SU-DHL-6 (cell line): ENCODE data around the gene NUTF2.
A peak's percentile ranks its signal among the peaks of the same experiment; 100 is the strongest.

Experiments
- H2AFZ ChIP-seq: fragments of 200-600 bp; sonication (generic); 2 replicates; pipeline ENCODE4 v1.6.1; 2014; ENCODE audit warnings: low read depth, mild to moderate bottlenecking, moderate library complexity, mixed read lengths, antibody characterized with exemption, low read length; ENCODE audit not compliant: severe bottlenecking
- H3F3A ChIP-seq: fragments of 200-600 bp; shearing (Covaris generic); 2 replicates; pipeline ENCODE4 v1.6.0; 2016; ENCODE audit warnings: antibody characterized with exemption, mild to moderate bottlenecking; ENCODE audit not compliant: insufficient read depth
- H3K27ac ChIP-seq: fragments of 200-600 bp; sonication (generic); 2 replicates; pipeline ENCODE4 v1.5.1; 2016; ENCODE audit warnings: low read depth, mild to moderate bottlenecking, low read length, moderate library complexity, mixed read lengths
- H3K27me3 ChIP-seq: fragments of 200-600 bp; sonication (generic), shearing (Covaris generic); 2 replicates; pipeline ENCODE4 v1.6.0; 2014; ENCODE audit warnings: mild to moderate bottlenecking, low read length
- H3K36me3 ChIP-seq: fragments of 200-600 bp; sonication (generic); 2 replicates; pipeline ENCODE4 v1.6.1; 2014; ENCODE audit warnings: mild to moderate bottlenecking, low read length, mixed read lengths
- H3K4me2 ChIP-seq: fragments of 300-600, 200-600 bp; shearing (Covaris generic), sonication (generic); 2 replicates; pipeline ENCODE4 v1.6.0; 2014; ENCODE audit warnings: low read length, low read depth, mild to moderate bottlenecking; ENCODE audit not compliant: poor library complexity, severe bottlenecking
- H3K4me3 ChIP-seq: fragments of 200-600 bp; sonication (generic); 2 replicates; pipeline ENCODE4 v1.5.1; 2014; ENCODE audit warnings: antibody characterized with exemption, low read length, mild to moderate bottlenecking, mixed read lengths; ENCODE audit not compliant: insufficient read depth, poor library complexity, severe bottlenecking
- H3K79me2 ChIP-seq: fragments of 200-600 bp; sonication (generic); 2 replicates; pipeline ENCODE4 v1.6.1; 2014; ENCODE audit warnings: mild to moderate bottlenecking, low read length, moderate library complexity; ENCODE audit not compliant: insufficient read depth
- H3K9ac ChIP-seq: fragments of 200-600 bp; sonication (generic); 2 replicates; pipeline ENCODE4 v1.7.0; 2014; ENCODE audit warnings: mild to moderate bottlenecking, low read length
- H3K9me2 ChIP-seq: fragments of 200-600 bp; sonication (generic); replicated peaks from 2 replicates; pipeline ENCODE4 v1.6.1; 2014; ENCODE audit warnings: low read length; ENCODE audit not compliant: insufficient read depth
- H3K9me3 ChIP-seq: fragments of 200-600 bp; sonication (generic); 2 replicates; pipeline ENCODE4 v1.6.1; 2014; ENCODE audit warnings: low read length, mixed read lengths; ENCODE audit not compliant: insufficient read depth
- H4K20me1 ChIP-seq: fragments of 200-600 bp; sonication (generic); 2 replicates; pipeline ENCODE4 v1.6.1; 2014; ENCODE audit warnings: low read depth, mild to moderate bottlenecking, antibody characterized with exemption, low read length, moderate library complexity, mixed read lengths
- CTCF ChIP-seq: fragments of 200-600 bp; sonication (generic); IDR thresholded peaks from one replicate; pipeline ENCODE4 v1.5.1; 2017; ENCODE audit warnings: antibody characterized with exemption, mild to moderate bottlenecking, low read length, moderate library complexity; ENCODE audit not compliant: insufficient read depth, poor library complexity, severe bottlenecking
- EZH2phosphoT487 ChIP-seq: fragments of 200-600 bp; sonication (generic), shearing (Covaris generic); conservative IDR thresholded peaks from 2 replicates; pipeline ENCODE4 v1.6.1; 2018; ENCODE audit warnings: mild to moderate bottlenecking, antibody characterized with exemption, low read length, moderate library complexity, mixed read lengths

The NUTF2 gene

GRCh38 chr16:67837811-67838210, 8.9 kb upstream of the NUTF2 start:
- H3F3A ChIP-seq: no peaks in the 10 kb centered on the region
- no peaks in the 10 kb centered on the region for H3K9me3 ChIP-seq
- H3K4me3 ChIP-seq: no peak overlapping the region
- no peak for TF ChIP-seq CTCF
- TF ChIP-seq EZH2phosphoT487: no peak
- no peaks in the 10 kb centered on the region for H4K20me1 ChIP-seq
- H2AFZ ChIP-seq: no peak overlapping the region
- H3K9ac ChIP-seq: no peak overlapping the region
- no peak overlapping the region for H3K4me2 ChIP-seq
- H3K9me2 ChIP-seq: no peaks in the 10 kb centered on the region
- H3K36me3 ChIP-seq: no peaks in the 10 kb centered on the region
- H3K27me3 ChIP-seq: no peaks in the 10 kb centered on the region
- peaks cover 8% of the 10 kb centered on the region; the same call in 1 of the 2 replicates for H3K79me2 ChIP-seq
- no peak overlapping the region for H3K27ac ChIP-seq

- Histone ChIP-seq H4K20me1 (no peaks in the 10 kb centered on the region), H3K9ac (peak overlapping the region; percentile 96), H3K36me3 (no peaks in the 10 kb centered on the region), H3K4me2 (peak overlapping the region; percentile 85), H3K4me3 (peak overlapping the region; percentile 85), H2AFZ (peak overlapping the region; percentile 99), H3K9me2 (no peaks in the 10 kb centered on the region), H3K79me2 (peaks cover 27% of the 10 kb centered on the region), H3K27ac (peak overlapping the region; percentile 92; the same call in 1 of the 2 replicates), H3K27me3 (no peaks in the 10 kb centered on the region), H3K9me3 (no peaks in the 10 kb centered on the region), H3F3A (peaks cover 21% of the 10 kb centered on the region)
- TF ChIP-seq CTCF: no peak
- TF ChIP-seq EZH2phosphoT487: no peak
These were observed 5.4 kb upstream of the NUTF2 start for GRCh38 chr16:67841198-67841815.

GRCh38 chr16:67841816-67842508, 4.8 kb upstream of the NUTF2 start, which contains the start of gene THAP11:
Gene THAP11 (plus strand): TSS chr16:67842320. CDS start chr16:67842555, 235 bp downstream.
- H4K20me1 ChIP-seq: no peaks in the 10 kb centered on the region
- TF ChIP-seq EZH2phosphoT487: no peak
- peak; percentile 52 for TF ChIP-seq CTCF
- H3K27ac ChIP-seq: peak within 1 kb of the TSS; percentile 92
- peaks cover 27% of the 10 kb centered on the region for H3K79me2 ChIP-seq
- H3K9ac ChIP-seq: peak within 1 kb of the TSS; percentile 96
- H3K9me2 ChIP-seq: no peaks in the 10 kb centered on the region
- no peaks in the 10 kb centered on the region for H3K9me3 ChIP-seq
- H3K27me3 ChIP-seq: no peaks in the 10 kb centered on the region
- H2AFZ ChIP-seq: peak within 1 kb of the TSS; percentile 99
- peaks cover 22% of the 10 kb centered on the region for H3F3A ChIP-seq
- peak within 1 kb of the TSS; percentile 85 for H3K4me2 ChIP-seq
- peak within 1 kb of the TSS; percentile 85 for H3K4me3 ChIP-seq
- H3K36me3 ChIP-seq: no peaks in the 10 kb centered on the region
